Skeletal muscle tissue (tissue), 4 donors: ENCODE measurements around the gene DIRAS3. TPM values are rescaled to one million over a fixed set of nuclear protein-coding genes. Genes with fewer than 3 reads are reported as not detected.

ENCODE experiments used
- H3K27ac ChIP-seq: one replicate; pipeline ENCODE4 v1.7.0; 2013; ENCODE audit warnings: mild to moderate bottlenecking, low read depth, low read length, inconsistent platforms
- H3K27me3 ChIP-seq, 3 donors: one replicate each; pipeline ENCODE4 v1.7.0; 2013; ENCODE audit warnings: low read length in 3 of 3; ENCODE audit not compliant: control insufficient read depth in 3 of 3, insufficient read depth in 3 of 3
- H3K36me3 ChIP-seq, 3 donors: one replicate each; pipeline ENCODE4 v1.7.0; 2013; ENCODE audit warnings: low read length in 3 of 3; ENCODE audit not compliant: control insufficient read depth in 3 of 3, insufficient read depth in 3 of 3
- H3K4me1 ChIP-seq, 3 donors: one replicate each; pipeline ENCODE4 v1.7.0; 2013; ENCODE audit warnings: low read length in 3 of 3, mild to moderate bottlenecking in 3 of 3; ENCODE audit not compliant: control insufficient read depth in 3 of 3, insufficient read depth in 3 of 3
- H3K4me3 ChIP-seq, 3 donors: one replicate each; pipeline ENCODE4 v1.7.0; 2013; ENCODE audit warnings: low read length in 3 of 3
- H3K9ac ChIP-seq, 3 donors: one replicate each; pipeline ENCODE4 v1.7.0; 2013; ENCODE audit warnings: low read length in 3 of 3, mild to moderate bottlenecking in 3 of 3, moderate library complexity in 2 of 3, low read depth in 1 of 3
- H3K9me3 ChIP-seq, 3 donors: one replicate each; pipeline ENCODE4 v1.7.0; 2013; ENCODE audit warnings: low read length in 3 of 3; ENCODE audit not compliant: control insufficient read depth in 3 of 3
- total RNA-seq: library from RNA; depleted of rRNA; stranded (reverse); fragments of >200 nt; gene quantifications from one replicate; pipeline ENCODE4 v1.2.3, GENCODE V29; 2014
- donor health status: Osteomylitis.

The DIRAS3 gene
- total RNA-seq, 1 donor from 2014 or later, result 1.6 TPM

GRCh38 chr1:68057564-68057963 lies 7.1 kb upstream of the DIRAS3 start:
- Histone ChIP-seq H3K4me3 (no peak overlapping the region), H3K36me3 (no peaks in the 10 kb centered on the region), H3K4me1 (no peaks in the 10 kb centered on the region), H3K27ac (no peak overlapping the region), H3K9me3 (no peaks in the 10 kb centered on the region), H3K27me3 (no peaks in the 10 kb centered on the region), H3K9ac (no peak overlapping the region)

- Histone ChIP-seq H3K27ac (no peak overlapping the region), H3K9me3 (no peaks in the 10 kb centered on the region), H3K4me3 (no peak overlapping the region), H3K27me3 (no peaks in the 10 kb centered on the region), H3K4me1 (no peaks in the 10 kb centered on the region), H3K36me3 (no peaks in the 10 kb centered on the region), H3K9ac (no peak overlapping the region)
Observed at GRCh38 chr1:68057050-68057449, 6.6 kb upstream of the DIRAS3 start.

GRCh38 chr1:68051475-68051874 lies 1.0 kb upstream of the DIRAS3 start:
- Histone ChIP-seq H3K4me3 (peak overlapping the region; percentile 5 to 55 (median 29)), H3K4me1 (no peaks in the 10 kb centered on the region), H3K27ac (no peak overlapping the region), H3K27me3 (peaks cover 0 to 3% (median 0%) of the 10 kb centered on the region in 3 donors), H3K36me3 (peaks cover 0 to 7% (median 5%) of the 10 kb centered on the region in 3 donors), H3K9me3 (no peaks in the 10 kb centered on the region), H3K9ac (no peak overlapping the region)

- Histone ChIP-seq H3K9me3 (no peaks in the 10 kb centered on the region), H3K9ac (no peak overlapping the region), H3K27me3 (peaks cover 0 to 3% (median 0%) of the 10 kb centered on the region in 3 donors), H3K36me3 (peaks cover 0 to 7% (median 5%) of the 10 kb centered on the region in 3 donors), H3K4me3 (no peak overlapping the region), H3K27ac (no peak overlapping the region), H3K4me1 (no peaks in the 10 kb centered on the region)
Observed at GRCh38 chr1:68047659-68048026, 2.8 kb downstream of the DIRAS3 start.

GRCh38 chr1:68046885-68047658 lies 3.4 kb downstream of the DIRAS3 start:
- peaks cover 0 to 3% (median 0%) of the 10 kb centered on the region in 3 donors for H3K27me3 ChIP-seq
- H3K4me1 ChIP-seq, result no peaks in the 10 kb centered on the region
- H3K9ac ChIP-seq, result no peak overlapping the region
- no peaks in the 10 kb centered on the region for H3K9me3 ChIP-seq
- no peak overlapping the region for H3K27ac ChIP-seq
- peaks cover 0 to 7% (median 5%) of the 10 kb centered on the region in 3 donors for H3K36me3 ChIP-seq
- no peak overlapping the region for H3K4me3 ChIP-seq

- no peaks in the 10 kb centered on the region for H3K9me3 ChIP-seq
- no peak overlapping the region for H3K27ac ChIP-seq
- H3K9ac ChIP-seq, result no peak overlapping the region
- no peaks in the 10 kb centered on the region for H3K4me1 ChIP-seq
- peaks cover 0 to 7% (median 5%) of the 10 kb centered on the region in 3 donors for H3K36me3 ChIP-seq
- H3K27me3 ChIP-seq, result peaks cover 0 to 3% (median 0%) of the 10 kb centered on the region in 3 donors
- H3K4me3 ChIP-seq, result no peak overlapping the region
Observed at GRCh38 chr1:68046423-68046822, 4.0 kb downstream of the DIRAS3 start.

GRCh38 chr1:68045511-68046180 lies 4.8 kb downstream of the DIRAS3 start:
- Histone ChIP-seq H3K4me3 (no peak overlapping the region), H3K27me3 (peaks cover 0 to 3% (median 0%) of the 10 kb centered on the region in 3 donors), H3K36me3 (peaks cover 0 to 7% (median 5%) of the 10 kb centered on the region in 3 donors), H3K27ac (no peak overlapping the region), H3K9ac (no peak overlapping the region), H3K4me1 (no peaks in the 10 kb centered on the region), H3K9me3 (no peaks in the 10 kb centered on the region)

- Histone ChIP-seq H3K9ac (no peak overlapping the region), H3K36me3 (peaks cover 0 to 7% (median 5%) of the 10 kb centered on the region in 3 donors), H3K4me1 (no peaks in the 10 kb centered on the region), H3K9me3 (peaks cover 0 to 2% (median 0%) of the 10 kb centered on the region in 3 donors), H3K4me3 (no peak overlapping the region), H3K27me3 (no peaks in the 10 kb centered on the region), H3K27ac (no peak overlapping the region)
Observed at GRCh38 chr1:68043443-68044090, 6.9 kb downstream of the DIRAS3 start.

GRCh38 chr1:68036946-68037345 lies 13.5 kb downstream of the DIRAS3 start:
- peaks cover 0 to 2% (median 0%) of the 10 kb centered on the region in 3 donors for H3K9me3 ChIP-seq
- no peaks in the 10 kb centered on the region for H3K36me3 ChIP-seq
- no peak overlapping the region for H3K9ac ChIP-seq
- H3K27ac ChIP-seq, result no peak overlapping the region
- H3K27me3 ChIP-seq, result no peaks in the 10 kb centered on the region
- H3K4me1 ChIP-seq, result no peaks in the 10 kb centered on the region
- H3K4me3 ChIP-seq, result no peak overlapping the region

GRCh38 chr1:68029444-68029843 lies 21.0 kb downstream of the DIRAS3 start:
- Histone ChIP-seq H3K9me3 (no peaks in the 10 kb centered on the region), H3K4me3 (no peak overlapping the region), H3K27me3 (no peaks in the 10 kb centered on the region), H3K36me3 (no peaks in the 10 kb centered on the region), H3K9ac (no peak overlapping the region), H3K4me1 (no peaks in the 10 kb centered on the region), H3K27ac (no peak overlapping the region)
